GM21723 (cell line): ENCODE results near the gene CDC42.
"Not testable (repeated sequence)": the region's sequence is repeated elsewhere in the genome, so short reads cannot be mapped to it uniquely, and the experiment has no call there.

Experiments
- ATAC-seq: cut with Tn5 transposase; IDR thresholded peaks from one replicate; pipeline ENCODE4 v1.9.1; 2021; ENCODE audit warnings: mild to moderate bottlenecking, moderate library complexity; ENCODE audit not compliant: unreplicated experiment

The CDC42 gene

GRCh38 chr1:22052115-22053016 lies at the start of gene CDC42:
TSS of gene CDC42 (plus strand) at chr1:22052709. CDS start at chr1:22078479, 25,770 bp downstream.
- peak; percentile 84 for ATAC-seq

- ATAC-seq: not testable (repeated sequence)
Observed at GRCh38 chr1:22002875-22003274, 49.6 kb upstream of the CDC42 start.

GRCh38 chr1:22003959-22004358 lies 48.5 kb upstream of the CDC42 start:
- ATAC-seq: not testable (repeated sequence)

GRCh38 chr1:22005261-22006149 lies 47.0 kb upstream of the CDC42 start:
- not testable (repeated sequence) for ATAC-seq

GRCh38 chr1:22006736-22007135 lies 45.8 kb upstream of the CDC42 start:
- not testable (repeated sequence) for ATAC-seq

- not testable (repeated sequence) for ATAC-seq
Observed at GRCh38 chr1:22007262-22007661, 45.2 kb upstream of the CDC42 start.

GRCh38 chr1:22009566-22009965 lies 42.9 kb upstream of the CDC42 start:
- ATAC-seq: not testable (repeated sequence)

GRCh38 chr1:22012752-22013151 lies 39.8 kb upstream of the CDC42 start:
- ATAC-seq: not testable (repeated sequence)

GRCh38 chr1:22014575-22015206 lies 37.8 kb upstream of the CDC42 start:
- ATAC-seq: not testable (repeated sequence)

- no peak for ATAC-seq
Observed at GRCh38 chr1:22018583-22019559, 33.6 kb upstream of the CDC42 start.

GRCh38 chr1:22021061-22021460 lies 31.4 kb upstream of the CDC42 start:
- ATAC-seq: no peak

GRCh38 chr1:22024485-22025367 lies 27.8 kb upstream of the CDC42 start:
- peak; percentile 34 for ATAC-seq

- ATAC-seq: peak; percentile 76
Observed at GRCh38 chr1:22025368-22026155, 26.9 kb upstream of the CDC42 start.

- no peak for ATAC-seq
Observed at GRCh38 chr1:22026924-22027289, 25.6 kb upstream of the CDC42 start.

- ATAC-seq: no peak
Observed at GRCh38 chr1:22030057-22030456, 22.5 kb upstream of the CDC42 start.

- ATAC-seq: no peak
Observed at GRCh38 chr1:22030473-22030872, 22.0 kb upstream of the CDC42 start.

- no peak for ATAC-seq
Observed at GRCh38 chr1:22031214-22031962, 21.1 kb upstream of the CDC42 start.
